ENCODE measurements around the gene EIF4E1B.

GRCh38 chr5:176691524-176691923, 61.0 kb downstream of the EIF4E1B start:
- TF ChIP-seq EZH2 (IDR thresholded peaks at IDR 0.05) (no peak), CTCF (IDR thresholded peaks at IDR 0.05) (no peak), EZH2phosphoT487 (IDR thresholded peaks at IDR 0.05) (no peak)

Data from neural progenitor cell (in vitro differentiated cells).